GM20000 (cell line): ENCODE results near the gene CNPPD1.

Experiments used
- DNase-seq: peaks from one replicate; pipeline ENCODE4 v3.0.0; 2012; ENCODE audit warnings: low spot score
- CTCF ChIP-seq: IDR thresholded peaks from 2 replicates; pipeline ENCODE4 v1.5.1; 2012; ENCODE audit warnings: mild to moderate bottlenecking, control low read depth; ENCODE audit errors: extremely low read depth, missing control alignments

The CNPPD1 gene

DNA sequence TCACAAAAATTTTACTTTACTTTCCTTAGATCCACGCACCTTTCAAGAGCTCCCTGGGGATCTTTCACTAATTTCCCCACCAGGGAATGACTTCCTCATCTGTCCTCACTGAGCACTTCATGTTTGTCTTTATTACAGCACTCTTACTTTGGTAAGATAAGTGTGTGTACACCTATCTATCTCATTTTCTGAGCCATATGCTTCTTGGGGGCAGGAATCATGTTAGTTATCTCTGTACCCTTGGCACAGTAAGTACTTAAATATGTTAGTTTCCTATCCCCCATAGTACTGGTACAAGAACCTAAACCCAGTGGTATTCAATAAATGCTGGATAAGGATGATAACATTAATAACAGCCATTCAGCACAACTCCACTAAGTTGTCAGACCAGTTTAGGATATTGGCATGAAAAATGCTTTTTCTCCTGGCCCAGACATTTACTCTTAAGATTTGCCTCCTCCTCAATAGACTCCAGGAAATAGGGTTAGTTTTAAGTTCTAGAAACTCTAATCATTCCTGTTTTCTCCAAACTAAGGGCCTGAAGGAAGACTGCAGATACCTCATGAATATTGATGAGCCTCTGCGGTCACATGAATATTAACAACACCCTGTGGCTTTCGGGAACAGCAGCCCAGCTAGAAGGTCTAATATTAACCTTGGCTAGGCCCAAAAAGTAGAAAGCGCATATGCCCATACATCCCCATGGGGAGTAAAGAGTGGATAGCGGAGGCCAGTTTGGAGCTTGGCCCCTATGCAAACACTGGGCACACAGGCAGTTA, 54.3 kb downstream of the CNPPD1 start:
- no peak for DNase-seq
- no peak for TF ChIP-seq CTCF
